PC-3 (cell line): ENCODE results near the gene DHX40.

Experiments used
- CTCF ChIP-seq: fragments of 300-600 bp; sonication (generic); conservative IDR thresholded peaks from 2 replicates; pipeline ENCODE4 v1.5.1; 2017; ENCODE audit warnings: antibody characterized with exemption, low read depth, mild to moderate bottlenecking, low read length
- EZH2 ChIP-seq: fragments of 300-600 bp; sonication (generic); IDR thresholded peaks from one replicate; pipeline ENCODE4 v1.6.1; 2017; ENCODE audit warnings: antibody characterized with exemption, mild to moderate bottlenecking, low read length; ENCODE audit not compliant: unreplicated experiment
- EZH2phosphoT487 ChIP-seq: fragments of 300-600 bp; sonication (generic); IDR thresholded peaks from 2 replicates; pipeline ENCODE4 v1.6.1; 2018; ENCODE audit warnings: mild to moderate bottlenecking, antibody characterized with exemption, low read length, borderline replicate concordance

- TF ChIP-seq EZH2phosphoT487 (no peak), CTCF (no peak), EZH2 (no peak)
Observed at GRCh38 chr17:59633658-59634359, 68.4 kb downstream of the DHX40 start.
